ENCODE data around the gene DNAAF5. TPM values are rescaled to one million over a fixed set of nuclear protein-coding genes. Genes with fewer than 3 reads are reported as not detected.
A peak's percentile ranks its signal among the peaks of the same experiment; 100 is the strongest.

DNAAF5 gene
- total and polyA plus RNA-seq, 8 donors, result 6.7 to 210 (median 22.4) TPM

- intact Hi-C loops (cut with DNase I; ENCODE audit: low total_unique reads), result loop anchor here (10.0 kb wide), 1 partner anchor 454 kb away; no protein-coding TSS in a partner anchor
Measured at GRCh38 chr7:778968-779451, 52.5 kb downstream of the DNAAF5 start.

GRCh38 chr7:779480-779879 lies 53.0 kb downstream of the DNAAF5 start:
- intact Hi-C loops (cut with DNase I; ENCODE audit: low total_unique reads), result loop anchor here (10.0 kb wide), 1 partner anchor 455 kb away; no protein-coding TSS in a partner anchor
- 82 to 91% (median 88%) methylated on average over 6 to 9 of the region's 9 CpGs for WGBS, 5 donors
- TF ChIP-seq CTCF (IDR thresholded peaks at IDR 0.05) (no peak), POLR2A (IDR thresholded peaks at IDR 0.05) (no peak), EP300 (IDR thresholded peaks at IDR 0.05) (no peak), POLR2AphosphoS5 (IDR thresholded peaks at IDR 0.05) (no peak)

More at GRCh38 chr7:778968-779451, 52.5 kb downstream of the DNAAF5 start:
- Histone ChIP-seq H3K27ac (peak overlapping the region in 1 of 5 donors; percentile 50), H3K9me3 (no peaks in the 10 kb centered on the region), H3K36me3 (peaks cover 5 to 95% (median 92%) of the 10 kb centered on the region in 4 donors), H3K4me3 (no peak overlapping the region), H3K4me1 (peaks cover 0 to 19% (median 10%) of the 10 kb centered on the region in 4 donors), H3K27me3 (no peaks in the 10 kb centered on the region)
- TF ChIP-seq CTCF (IDR thresholded peaks at IDR 0.05) (no peak), POLR2AphosphoS5 (IDR thresholded peaks at IDR 0.05) (no peak), EP300 (IDR thresholded peaks at IDR 0.05) (no peak), POLR2A (IDR thresholded peaks at IDR 0.05) (no peak)
- peak in 1 of 2 donors; percentile 71 for DNase-seq
- 37 to 61% (median 41%) methylated on average over 13 to 15 of the region's 15 CpGs for WGBS, 5 donors

GRCh38 chr7:780081-780480 lies 53.6 kb downstream of the DNAAF5 start:
- TF ChIP-seq POLR2AphosphoS5 (IDR thresholded peaks at IDR 0.05) (no peak), POLR2A (IDR thresholded peaks at IDR 0.05) (no peak), EP300 (IDR thresholded peaks at IDR 0.05) (no peak), CTCF (IDR thresholded peaks at IDR 0.05) (no peak)
- intact Hi-C loops (cut with DNase I; ENCODE audit: low total_unique reads), result no loop called here
- H3K9me3 ChIP-seq, result no peaks in the 10 kb centered on the region
- H3K27ac ChIP-seq, result peak overlapping the region in 1 of 5 donors; percentile 50
- WGBS, 5 donors, result 76 to 88% (median 79%) methylated on average over 14 of the region's 14 CpGs
- no peak overlapping the region for H3K4me3 ChIP-seq
- H3K36me3 ChIP-seq, result peaks cover 9 to 98% (median 95%) of the 10 kb centered on the region in 4 donors
- no peaks in the 10 kb centered on the region for H3K27me3 ChIP-seq
- peaks cover 0 to 19% (median 10%) of the 10 kb centered on the region in 4 donors for H3K4me1 ChIP-seq
- DNase-seq, result no peak

More at GRCh38 chr7:779480-779879, 53.0 kb downstream of the DNAAF5 start:
- DNase-seq, result no peak
- Histone ChIP-seq H3K9me3 (no peaks in the 10 kb centered on the region), H3K36me3 (peaks cover 7 to 96% (median 94%) of the 10 kb centered on the region in 4 donors), H3K27ac (peak overlapping the region in 2 of 5 donors; percentile 3 to 50), H3K27me3 (no peaks in the 10 kb centered on the region), H3K4me1 (peaks cover 0 to 19% (median 10%) of the 10 kb centered on the region in 4 donors), H3K4me3 (no peak overlapping the region)

GRCh38 chr7:780516-780915 lies 54.0 kb downstream of the DNAAF5 start:
- intact Hi-C loops (cut with DNase I; ENCODE audit: low total_unique reads), result no loop called here
- peaks cover 13 to 98% (median 95%) of the 10 kb centered on the region in 4 donors for H3K36me3 ChIP-seq

More at GRCh38 chr7:780516-780915, 54.0 kb downstream of the DNAAF5 start:
- H3K4me3 ChIP-seq, result no peak overlapping the region
- H3K4me1 ChIP-seq, result peaks cover 0 to 19% (median 10%) of the 10 kb centered on the region in 4 donors
- no peak for DNase-seq
- H3K9me3 ChIP-seq, result no peaks in the 10 kb centered on the region
- TF ChIP-seq POLR2AphosphoS5 (IDR thresholded peaks at IDR 0.05) (no peak), POLR2A (IDR thresholded peaks at IDR 0.05) (no peak), CTCF (IDR thresholded peaks at IDR 0.05) (no peak), EP300 (IDR thresholded peaks at IDR 0.05) (no peak)
- no peaks in the 10 kb centered on the region for H3K27me3 ChIP-seq
- WGBS, 5 donors, result 90 to 93% (median 92%) methylated on average over 10 of the region's 10 CpGs
- H3K27ac ChIP-seq, result peak overlapping the region in 1 of 5 donors; percentile 17
